Endothelial cell of umbilical vein (primary cell): ENCODE data around the gene FGFRL1.
"Not testable (repeated sequence)": the region's sequence is repeated elsewhere in the genome, so short reads cannot be mapped to it uniquely, and the experiment has no call there.

Experiments used
- CTCF ChIP-seq, 2 donors: IDR thresholded peaks; 1 replicate in 1 of 2; 2 replicates in 1 of 2; pipeline ENCODE4 v1.5.1; 2011; ENCODE audit warnings: low read length in 2 of 2, mild to moderate bottlenecking in 2 of 2, moderate library complexity in 2 of 2, control low read depth in 1 of 2, inconsistent platforms in 1 of 2, low read depth in 1 of 2; ENCODE audit not compliant: insufficient read depth in 1 of 2; ENCODE audit errors: extremely low read depth in 1 of 2
- POLR2A ChIP-seq: IDR thresholded peaks from 2 replicates; pipeline ENCODE4 v1.6.1; 2012; ENCODE audit warnings: low read depth, mild to moderate bottlenecking, control low read depth, low read length

DNA sequence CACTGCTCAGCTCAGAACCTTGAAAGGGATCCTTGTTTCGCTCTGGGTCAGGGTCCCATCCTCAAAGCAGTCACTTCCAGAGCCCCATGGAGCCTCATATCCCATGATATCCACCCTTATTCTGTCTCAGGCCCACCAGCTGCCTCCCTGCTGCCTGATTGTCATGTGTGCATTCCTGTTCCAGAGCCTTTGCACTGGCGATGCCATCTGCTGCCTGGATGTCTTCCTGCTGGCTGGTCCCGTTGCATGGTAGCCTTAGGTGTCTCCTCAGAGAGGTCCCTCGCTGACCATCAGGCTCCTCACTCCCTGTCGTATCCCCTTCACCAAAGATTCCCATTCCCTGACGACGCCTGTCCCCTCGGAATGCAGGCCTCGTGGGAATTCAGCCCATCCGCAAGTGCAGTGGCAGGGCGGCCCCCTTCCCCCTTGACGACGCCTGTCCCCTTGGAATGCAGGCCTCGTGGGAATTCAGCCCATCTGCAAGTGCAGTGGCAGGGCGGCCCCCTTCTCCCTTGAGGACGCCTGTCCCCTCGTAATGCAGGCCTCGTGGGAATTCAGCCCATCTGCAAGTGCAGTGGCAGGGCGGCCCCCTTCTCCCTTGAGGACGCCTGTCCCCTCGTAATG, 12.1 kb upstream of the FGFRL1 start:
- not testable (repeated sequence) for TF ChIP-seq POLR2A; CTCF (IDR thresholded peaks at IDR 0.05; ENCODE audit: extremely low read depth in 1 of 2, insufficient read depth in 1 of 2, low read depth in 1 of 2, low read length in 2 of 2)
